GM12892 (cell line): Measurements from ENCODE around the gene NAALADL2.

ENCODE experiments used
- DNase-seq: peaks from one replicate; pipeline ENCODE4 v3.0.0; 2011; ENCODE audit not compliant: insufficient read length
- FAIRE-seq: peaks from 2 replicates; lab custom pipeline; 2011; peaks lifted over from hg19 to GRCh38; lab: Jason Lieb, UNC
- POLR2A ChIP-seq: IDR thresholded peaks from 2 replicates; pipeline ENCODE4 v1.6.1; 2011; ENCODE audit warnings: low read depth, low read length, control low read depth
- POLR2AphosphoS5 ChIP-seq: IDR thresholded peaks from 2 replicates; pipeline ENCODE4 v1.6.1; 2011; ENCODE audit warnings: low read depth, low read length, control low read depth
- TAF1 ChIP-seq: IDR thresholded peaks from 2 replicates; pipeline ENCODE4 v1.6.1; 2011; ENCODE audit warnings: low read depth, mild to moderate bottlenecking, control low read depth, low read length, borderline replicate concordance

Gene NAALADL2

GRCh38 chr3:175003590-175003989 lies 144.5 kb downstream of the NAALADL2 start:
- FAIRE-seq (no peak), DNase-seq (no peak)
- no peak for TF ChIP-seq POLR2A
- no peak for TF ChIP-seq POLR2AphosphoS5
- TF ChIP-seq TAF1, result no peak

GRCh38 chr3:175005193-175005592 lies 146.1 kb downstream of the NAALADL2 start:
- FAIRE-seq, result no peak
- no peak for DNase-seq
- TF ChIP-seq POLR2A (no peak), TAF1 (no peak), POLR2AphosphoS5 (no peak)

- DNase-seq (no peak), FAIRE-seq (no peak)
- no peak for TF ChIP-seq POLR2A
- no peak for TF ChIP-seq TAF1
- TF ChIP-seq POLR2AphosphoS5, result no peak
Observed at GRCh38 chr3:175005881-175006280, 146.7 kb downstream of the NAALADL2 start.

GRCh38 chr3:175007306-175007705 lies 148.2 kb downstream of the NAALADL2 start:
- TF ChIP-seq POLR2A (no peak), TAF1 (no peak), POLR2AphosphoS5 (no peak)
- DNase-seq (no peak), FAIRE-seq (no peak)

GRCh38 chr3:175009295-175009694 lies 150.2 kb downstream of the NAALADL2 start:
- DNase-seq, result no peak
- no peak for FAIRE-seq

GRCh38 chr3:175015056-175015635 lies 156.0 kb downstream of the NAALADL2 start:
- TF ChIP-seq POLR2AphosphoS5, result no peak
- TF ChIP-seq POLR2A, result no peak
- TF ChIP-seq TAF1, result no peak
- DNase-seq (no peak), FAIRE-seq (no peak)

More at GRCh38 chr3:175009295-175009694, 150.2 kb downstream of the NAALADL2 start:
- TF ChIP-seq POLR2AphosphoS5 (no peak), POLR2A (no peak), TAF1 (no peak)

- DNase-seq, result no peak
- FAIRE-seq, result no peak
- no peak for TF ChIP-seq TAF1
- no peak for TF ChIP-seq POLR2AphosphoS5
- no peak for TF ChIP-seq POLR2A
Observed at GRCh38 chr3:175018946-175019727, 160.0 kb downstream of the NAALADL2 start.

GRCh38 chr3:175020101-175020500 lies 161.0 kb downstream of the NAALADL2 start:
- no peak for FAIRE-seq
- no peak for DNase-seq
- TF ChIP-seq POLR2AphosphoS5 (no peak), TAF1 (no peak), POLR2A (no peak)

- no peak for DNase-seq
- TF ChIP-seq TAF1 (no peak), POLR2A (no peak), POLR2AphosphoS5 (no peak)
- no peak for FAIRE-seq
Observed at GRCh38 chr3:175029828-175030227, 170.7 kb downstream of the NAALADL2 start.

GRCh38 chr3:175039875-175040274 lies 180.7 kb downstream of the NAALADL2 start:
- TF ChIP-seq TAF1, result no peak
- no peak for TF ChIP-seq POLR2A
- TF ChIP-seq POLR2AphosphoS5, result no peak
- FAIRE-seq, result no peak

GRCh38 chr3:175041369-175041768 lies 182.2 kb downstream of the NAALADL2 start:
- DNase-seq, result no peak
- TF ChIP-seq TAF1, result no peak
- TF ChIP-seq POLR2AphosphoS5, result no peak
- no peak for FAIRE-seq

More at GRCh38 chr3:175039875-175040274, 180.7 kb downstream of the NAALADL2 start:
- no peak for DNase-seq

- no peak for DNase-seq
- TF ChIP-seq POLR2AphosphoS5 (no peak), TAF1 (no peak), POLR2A (no peak)
- no peak for FAIRE-seq
Observed at GRCh38 chr3:175046601-175047000, 187.5 kb downstream of the NAALADL2 start.
